GM13976 (cell line): ENCODE measurements around the gene SUSD3.
A peak's percentile ranks its signal among the peaks of the same experiment; 100 is the strongest.

Source experiments
- DNase-seq: peaks from one replicate; pipeline ENCODE4 v3.0.0; 2012; ENCODE audit warnings: low spot score
- in situ Hi-C: fragments of 300-500 bp; cut with MboI; formaldehyde crosslinking; loops from one replicate; pipeline ENCODE4 v1.12.0; 2022; ENCODE audit warnings: low sequenced_read_pairs, mixed read lengths, inconsistent platforms; ENCODE audit not compliant: unreplicated experiment
- TF ChIP-seq, protein P1 (sequence below): IDR thresholded peaks from 2 replicates; pipeline ENCODE4 v1.5.1; 2012; ENCODE audit warnings: borderline replicate concordance, mild to moderate bottlenecking; ENCODE audit not compliant: insufficient read depth; ENCODE audit errors: extremely low read depth, missing control alignments, control extremely low read depth

SUSD3 gene

DNA sequence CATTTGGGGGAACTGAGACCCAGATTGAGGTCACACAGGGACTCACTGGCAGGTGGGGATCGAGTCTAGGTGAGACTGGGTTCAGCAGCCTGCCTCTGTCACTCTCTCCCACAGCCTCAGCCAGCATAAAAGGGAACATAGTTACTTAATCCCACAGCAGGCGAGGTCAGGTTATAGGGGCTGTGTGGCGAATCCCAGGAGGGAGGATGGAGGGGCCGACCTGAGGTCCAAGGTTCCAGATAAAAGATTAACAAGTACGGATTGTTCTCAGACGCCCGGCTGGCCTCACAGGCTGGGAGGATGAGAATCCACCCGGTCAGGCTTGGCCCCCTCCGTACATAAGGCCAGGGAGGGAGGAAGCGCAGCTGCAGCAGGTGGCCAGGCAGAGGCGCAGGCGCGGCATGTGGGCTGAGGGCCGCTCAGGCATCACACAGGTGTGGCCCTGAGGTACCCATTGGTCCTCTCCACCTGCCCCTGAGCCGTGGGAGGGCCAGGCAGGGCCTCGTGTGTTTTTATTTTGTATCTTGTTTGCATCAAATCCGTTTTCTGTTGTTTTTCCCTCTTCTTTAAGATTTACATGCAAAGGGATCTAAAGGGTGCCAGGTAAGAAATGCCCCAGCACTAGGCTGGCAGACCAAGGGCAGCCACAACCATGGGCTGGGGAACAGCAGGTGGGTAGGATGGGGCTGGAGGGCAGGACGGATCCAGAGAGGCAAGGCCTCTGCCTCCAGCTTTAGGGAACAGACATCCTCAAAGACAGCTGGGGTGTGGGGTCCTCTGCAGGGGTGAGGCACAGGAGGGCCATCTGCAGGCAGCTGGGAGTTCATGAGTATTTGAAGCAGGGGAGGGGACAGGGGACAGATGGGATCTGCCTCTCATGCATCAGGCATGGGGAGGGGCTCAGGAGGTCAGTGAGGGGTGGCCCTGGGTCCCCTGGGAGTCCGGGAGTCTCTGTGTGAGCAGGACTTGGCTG is 3.6 kb downstream of the SUSD3 start:
- TF ChIP-seq, protein P1, sequence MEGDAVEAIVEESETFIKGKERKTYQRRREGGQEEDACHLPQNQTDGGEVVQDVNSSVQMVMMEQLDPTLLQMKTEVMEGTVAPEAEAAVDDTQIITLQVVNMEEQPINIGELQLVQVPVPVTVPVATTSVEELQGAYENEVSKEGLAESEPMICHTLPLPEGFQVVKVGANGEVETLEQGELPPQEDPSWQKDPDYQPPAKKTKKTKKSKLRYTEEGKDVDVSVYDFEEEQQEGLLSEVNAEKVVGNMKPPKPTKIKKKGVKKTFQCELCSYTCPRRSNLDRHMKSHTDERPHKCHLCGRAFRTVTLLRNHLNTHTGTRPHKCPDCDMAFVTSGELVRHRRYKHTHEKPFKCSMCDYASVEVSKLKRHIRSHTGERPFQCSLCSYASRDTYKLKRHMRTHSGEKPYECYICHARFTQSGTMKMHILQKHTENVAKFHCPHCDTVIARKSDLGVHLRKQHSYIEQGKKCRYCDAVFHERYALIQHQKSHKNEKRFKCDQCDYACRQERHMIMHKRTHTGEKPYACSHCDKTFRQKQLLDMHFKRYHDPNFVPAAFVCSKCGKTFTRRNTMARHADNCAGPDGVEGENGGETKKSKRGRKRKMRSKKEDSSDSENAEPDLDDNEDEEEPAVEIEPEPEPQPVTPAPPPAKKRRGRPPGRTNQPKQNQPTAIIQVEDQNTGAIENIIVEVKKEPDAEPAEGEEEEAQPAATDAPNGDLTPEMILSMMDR, result peak; percentile 27
- in situ Hi-C loops, result no loop called here
- DNase-seq, result peak; percentile 77

DNA sequence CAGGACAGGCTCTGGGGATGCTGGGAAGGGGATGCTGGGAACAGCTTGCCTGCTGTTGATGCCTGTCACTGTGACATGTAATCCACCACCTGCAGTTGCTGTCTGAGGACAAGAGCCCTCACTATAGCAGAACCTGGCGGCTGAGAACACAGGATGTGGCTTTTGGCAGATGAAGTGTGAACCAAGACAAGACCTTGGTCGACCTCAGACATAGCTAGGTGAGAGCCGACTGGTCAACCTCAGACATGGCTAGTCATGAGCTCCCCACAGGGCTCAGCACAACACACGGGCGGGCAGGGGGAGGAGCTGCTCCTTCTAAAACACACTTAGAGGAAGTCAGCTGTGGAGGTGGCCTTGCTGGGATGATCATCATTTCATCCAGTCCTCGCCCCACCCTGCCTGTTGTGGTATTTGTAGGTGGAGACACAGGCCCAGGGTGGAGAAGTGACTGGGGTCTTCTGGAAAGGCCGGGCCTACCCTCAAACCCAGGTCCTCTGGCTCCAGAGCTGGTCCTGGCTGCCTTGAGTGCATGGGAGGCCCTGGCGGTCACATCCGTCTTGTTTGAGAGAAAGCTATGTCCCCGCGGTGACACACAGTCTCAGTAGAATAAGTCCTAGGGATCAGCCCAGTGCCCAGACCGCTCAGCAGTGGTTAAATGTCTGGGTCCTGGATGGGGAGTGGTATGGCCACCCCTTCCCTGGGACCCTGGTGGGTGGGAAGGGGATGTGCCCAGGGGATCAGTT is 6.1 kb downstream of the SUSD3 start:
- in situ Hi-C loops, result no loop called here
- peak; percentile 93 for DNase-seq
- TF ChIP-seq, protein P1, result no peak

DNA sequence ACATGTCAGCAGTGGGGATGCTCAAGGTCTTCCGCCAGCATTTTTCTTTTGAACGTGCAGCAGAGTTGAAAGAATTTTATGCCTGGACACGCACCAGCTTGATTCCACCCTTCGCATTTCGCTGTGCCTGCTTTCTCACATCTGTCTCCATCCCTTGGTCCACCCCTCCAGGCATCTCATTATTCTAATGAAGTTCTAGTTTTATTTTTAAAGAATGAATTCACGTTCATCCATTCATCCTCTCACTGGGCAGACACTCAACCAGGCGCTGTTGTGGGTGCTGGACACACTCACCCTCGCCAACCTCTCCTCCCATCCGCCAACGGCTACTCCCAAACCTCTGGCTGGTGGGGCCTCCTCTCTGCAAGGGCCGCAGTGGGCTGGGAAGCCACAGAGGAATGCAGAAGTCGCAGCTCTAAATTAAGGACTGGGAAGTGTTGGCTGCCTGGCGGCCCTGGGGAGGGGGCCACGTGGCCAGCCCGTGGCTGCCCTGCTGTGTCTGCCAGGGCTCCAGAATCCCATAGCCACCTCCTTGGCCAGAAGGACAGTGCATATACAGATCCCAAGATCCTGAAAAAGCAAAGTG is 6.7 kb downstream of the SUSD3 start:
- no peak for DNase-seq
- TF ChIP-seq, protein P1, result no peak
- in situ Hi-C loops, result no loop called here

DNA sequence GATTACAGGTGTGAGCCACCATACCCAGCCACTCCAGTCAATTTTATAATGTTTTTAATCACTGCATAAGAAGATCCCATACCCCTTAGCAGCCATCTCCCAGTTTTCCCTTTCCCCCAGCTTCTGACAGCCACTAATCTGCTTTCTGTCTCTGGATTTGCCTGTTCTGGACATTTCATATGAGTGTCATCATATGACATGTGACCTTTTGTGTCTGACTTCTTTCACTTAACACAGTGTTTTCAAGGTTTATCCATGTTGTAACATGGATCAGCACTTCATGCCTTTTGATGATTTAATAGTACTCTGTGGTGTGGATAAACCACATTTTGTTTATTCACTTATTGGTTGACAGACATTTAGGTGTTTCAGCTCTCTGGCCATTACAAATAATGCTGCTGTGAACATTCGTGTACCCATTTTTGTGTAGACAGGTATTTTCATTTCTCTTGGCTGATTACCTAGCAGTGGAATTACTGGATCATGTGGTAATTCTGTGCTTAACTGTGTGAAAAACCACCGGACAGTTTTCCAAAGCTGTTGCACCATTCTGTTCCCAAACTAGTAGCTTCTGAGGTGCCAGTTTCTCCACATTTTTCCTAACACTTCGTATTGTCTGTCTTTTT is 8.6 kb downstream of the SUSD3 start:
- no peak for DNase-seq
- in situ Hi-C loops, result no loop called here
- TF ChIP-seq, protein P1, result no peak

DNA sequence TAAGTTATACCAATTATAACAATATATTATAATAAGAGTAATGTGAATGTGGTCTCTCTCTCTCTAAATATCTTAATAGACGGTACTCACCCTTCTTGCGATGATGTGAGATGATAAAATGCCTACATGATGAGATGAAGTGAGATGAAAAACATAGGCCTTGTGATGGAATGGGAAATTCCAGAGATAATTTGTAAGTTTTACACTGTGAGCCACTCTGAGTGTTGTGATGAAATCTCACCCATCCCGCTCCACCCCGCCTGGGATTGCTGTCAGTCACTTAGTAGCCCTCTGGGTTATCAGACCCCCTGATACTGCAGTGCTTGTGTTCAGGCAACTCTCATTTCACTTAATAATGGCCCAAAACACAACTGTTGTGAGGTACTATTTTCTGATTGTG is 10.5 kb downstream of the SUSD3 start:
- TF ChIP-seq, protein P1, result no peak
- in situ Hi-C loops, result no loop called here

DNA sequence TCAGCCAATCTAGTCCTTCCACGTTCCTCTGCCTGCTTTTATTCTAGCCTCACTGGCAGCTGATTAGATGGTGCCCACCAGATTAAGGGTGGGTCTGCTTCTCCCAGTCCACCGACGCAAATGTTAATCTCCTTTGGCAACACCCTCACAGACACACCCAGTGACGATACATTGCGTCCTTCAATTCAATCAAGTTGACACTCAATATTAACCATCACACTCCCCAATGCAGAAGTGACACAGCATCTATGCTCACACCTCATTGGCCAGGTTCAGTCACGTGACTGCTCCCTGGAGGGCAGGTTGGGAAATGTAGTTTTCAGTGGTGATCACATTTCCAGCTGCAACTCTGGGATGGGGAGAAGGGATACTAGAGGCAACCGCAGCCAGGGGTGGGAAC is 13.0 kb downstream of the SUSD3 start:
- DNase-seq, result no peak
- TF ChIP-seq, protein P1, result no peak
- in situ Hi-C loops, result no loop called here

More for the DNA sequence above, 10.5 kb downstream of the SUSD3 start:
- no peak for DNase-seq
